ENCODE data around the gene SEMA3F.

The SEMA3F gene

GRCh38 chr3:50155891-50156290, 767 bp downstream of the SEMA3F start:
- no peak for DNase-seq (ENCODE audit: low spot score)

- peak; percentile 79 for DNase-seq (ENCODE audit: low spot score)
These were observed 1.7 kb downstream of the SEMA3F start for GRCh38 chr3:50156549-50157493.

GRCh38 chr3:50157827-50158529, 2.9 kb downstream of the SEMA3F start:
- DNase-seq (ENCODE audit: low spot score): no peak

GRCh38 chr3:50158530-50159146, 3.5 kb downstream of the SEMA3F start:
- no peak for DNase-seq (ENCODE audit: low spot score)

DNA sequence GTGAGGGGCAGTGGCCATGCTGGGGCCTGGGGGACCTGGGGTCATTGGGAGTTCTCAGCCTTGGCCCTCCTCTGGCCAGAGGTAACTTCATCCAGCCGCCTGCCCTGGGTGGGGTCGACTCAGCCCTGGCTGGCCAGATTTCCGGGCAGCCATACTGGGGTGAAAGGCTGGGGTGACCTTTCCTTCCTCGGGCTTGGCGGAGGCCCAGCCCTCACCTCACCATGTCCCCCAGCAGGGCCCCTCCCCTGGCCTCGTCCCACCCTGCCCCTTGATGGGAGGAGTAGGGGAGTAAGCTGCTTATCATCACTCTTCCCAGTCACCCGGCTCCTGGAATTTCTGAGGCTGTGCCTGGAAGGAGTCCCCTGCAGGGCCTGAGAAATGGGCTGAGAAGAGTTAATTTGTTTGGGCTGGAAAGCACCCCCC, 5.4 kb downstream of the SEMA3F start:
- no peak for DNase-seq (ENCODE audit: low spot score)

DNA sequence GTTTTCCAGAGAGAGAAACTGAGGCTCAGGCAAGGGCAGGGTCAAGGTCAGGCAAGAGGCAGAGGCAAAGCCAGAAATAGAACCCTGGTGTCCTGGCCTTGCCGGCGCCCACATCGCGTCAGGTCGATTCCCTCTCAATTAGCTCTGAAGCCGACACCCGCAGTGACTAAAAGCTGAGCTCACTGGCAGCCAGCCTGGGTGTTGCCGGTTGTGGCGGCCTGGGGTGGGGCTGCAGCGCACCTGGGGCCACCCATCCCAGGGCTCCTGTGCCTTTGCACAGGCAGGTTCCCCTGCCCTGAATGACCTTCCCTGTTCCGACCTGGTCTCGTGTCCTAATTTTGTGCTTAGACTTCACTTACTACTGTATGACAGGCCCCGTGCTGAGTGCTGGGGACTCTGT, 6.2 kb downstream of the SEMA3F start:
- DNase-seq (ENCODE audit: low spot score): no peak

DNA sequence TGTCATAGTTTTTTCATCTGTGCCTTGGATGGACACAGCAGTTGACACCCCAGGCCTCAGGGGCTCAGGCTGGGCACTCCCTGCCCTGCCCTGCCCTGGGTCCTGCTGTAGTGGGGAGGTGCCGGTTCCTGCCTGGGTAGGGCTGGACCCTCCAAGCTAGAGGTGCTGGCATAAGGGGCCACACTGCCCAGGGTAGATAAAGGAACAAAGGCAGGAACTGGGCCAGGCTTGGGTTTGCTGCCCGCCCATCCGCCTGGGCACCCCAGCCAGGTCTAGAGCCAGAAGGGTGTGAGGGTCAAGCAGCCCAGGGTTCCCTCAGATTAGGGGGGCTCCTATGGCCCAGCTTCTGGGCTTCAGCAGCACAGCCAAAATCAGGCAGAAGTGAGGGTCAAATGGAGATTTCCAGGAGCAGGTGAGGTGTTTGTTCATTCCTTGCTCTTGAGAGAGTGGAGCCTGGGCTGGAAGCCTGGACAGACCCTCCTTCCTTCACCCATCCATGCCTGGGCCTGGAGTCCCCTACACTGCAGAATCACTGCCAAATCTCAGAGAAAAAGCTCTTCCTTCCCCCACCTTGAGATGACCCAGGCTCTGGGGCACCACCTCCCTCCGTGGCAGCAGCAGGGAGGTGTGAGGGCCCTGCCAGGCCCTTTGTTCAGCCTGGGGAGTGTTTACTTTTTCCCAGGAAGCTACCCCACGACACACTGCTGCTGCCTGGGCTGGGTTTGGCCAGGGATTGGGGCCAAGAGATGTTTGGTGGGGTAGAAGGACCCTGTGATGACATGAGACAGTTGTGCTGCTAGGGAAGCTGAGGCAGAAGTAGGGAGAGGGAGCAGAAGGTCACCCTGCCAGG, 7.1 kb downstream of the SEMA3F start:
- no peak for DNase-seq (ENCODE audit: low spot score)

DNA sequence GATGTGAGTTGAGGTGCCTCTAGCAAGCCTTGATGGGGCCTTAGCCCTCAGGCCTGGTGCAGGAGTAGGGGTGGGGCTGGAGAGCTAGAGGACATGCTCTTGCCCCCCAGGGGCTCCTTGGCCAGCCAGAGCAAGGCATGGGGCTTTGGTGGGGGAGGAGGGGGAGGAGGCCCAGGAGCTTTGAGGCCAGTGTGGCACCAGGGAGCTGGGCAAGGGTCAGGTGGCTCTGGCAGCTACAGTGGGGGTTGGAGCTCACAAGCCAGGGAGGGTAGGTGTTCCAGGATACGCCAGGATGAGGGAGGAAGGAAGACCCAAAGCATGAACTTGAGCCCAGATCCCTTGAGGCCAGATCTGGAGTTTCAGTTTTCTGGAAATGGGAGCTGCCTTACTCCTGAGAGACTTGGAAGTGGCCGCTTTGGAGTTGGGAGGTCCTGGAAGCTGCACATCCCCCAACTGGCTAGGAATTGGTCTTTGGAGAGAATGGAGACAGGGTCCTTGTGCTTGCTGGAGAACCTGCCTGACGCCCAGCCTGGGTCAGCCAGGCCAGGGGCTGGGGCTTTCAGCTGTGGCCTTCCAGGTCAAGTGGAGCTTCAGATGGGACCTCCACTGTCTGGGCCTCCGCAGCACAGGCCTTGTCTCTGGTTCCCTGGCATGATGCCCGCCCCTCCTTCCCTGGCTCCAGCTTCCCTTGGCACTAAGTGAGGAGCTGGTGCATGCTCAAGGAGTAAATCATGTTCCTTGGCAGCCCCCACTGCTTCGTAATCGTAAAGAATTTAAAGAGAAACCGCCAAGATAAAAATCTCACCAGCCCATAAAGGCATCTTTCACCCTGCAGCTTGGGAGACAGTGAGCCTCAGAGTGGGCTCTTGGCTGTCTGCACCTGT, 8.7 kb downstream of the SEMA3F start:
- no peak for DNase-seq (ENCODE audit: low spot score)

GRCh38 chr3:50164481-50164880, 9.4 kb downstream of the SEMA3F start:
- DNase-seq (ENCODE audit: low spot score): no peak

- DNase-seq (ENCODE audit: low spot score): no peak
These were observed 10.1 kb downstream of the SEMA3F start for GRCh38 chr3:50164984-50165909.

DNA sequence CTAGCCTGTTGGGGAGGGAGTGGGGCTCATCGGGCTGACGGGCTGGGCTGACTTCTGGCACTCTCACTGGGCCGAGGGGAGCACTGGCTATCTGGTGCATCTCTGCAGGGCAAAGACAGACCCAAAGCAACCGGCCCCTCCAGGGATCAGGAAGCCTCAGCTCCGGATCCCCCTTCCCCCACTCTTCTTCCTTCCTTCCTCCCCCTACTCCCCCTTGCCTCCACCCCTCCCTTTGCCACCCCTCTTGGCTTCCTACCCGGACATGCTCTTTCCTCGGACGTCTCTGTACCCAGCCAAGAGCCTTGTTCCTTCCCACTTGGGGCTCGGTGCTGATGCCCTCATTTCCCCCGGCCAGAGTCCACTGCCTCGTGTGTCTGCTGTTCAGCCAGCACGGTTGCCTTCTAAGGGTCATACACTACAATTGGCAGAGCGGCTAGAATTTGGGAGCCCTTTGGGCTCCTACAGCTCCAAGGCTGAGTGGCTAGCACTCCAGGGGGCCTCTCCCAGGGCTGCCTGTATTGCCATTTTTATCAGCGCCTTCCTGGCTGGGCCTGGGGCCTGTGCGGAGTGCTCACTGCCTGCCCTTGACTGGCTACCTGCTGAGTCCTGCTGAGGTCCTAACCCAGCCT, 10.9 kb downstream of the SEMA3F start:
- no peak for DNase-seq (ENCODE audit: low spot score)

DNA sequence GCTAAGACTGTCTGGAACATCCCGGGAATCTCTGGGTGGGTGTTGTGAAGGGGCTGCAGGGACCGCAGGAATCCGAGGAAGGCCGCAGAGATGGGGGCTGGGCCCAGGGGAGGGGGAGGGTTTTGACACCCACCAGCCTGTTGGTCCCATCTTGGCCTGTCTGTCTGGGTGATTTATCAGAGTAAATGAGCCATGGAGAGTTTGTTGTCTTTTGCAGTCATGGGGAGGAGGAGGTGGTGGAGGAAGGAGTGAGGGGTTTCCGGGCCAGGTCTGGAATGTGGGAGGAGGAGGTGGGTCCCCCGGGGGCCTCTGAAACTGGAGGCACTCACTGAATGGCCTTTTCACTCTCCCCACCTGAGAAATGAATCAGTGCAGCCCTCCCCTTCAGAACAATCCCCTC, 11.5 kb downstream of the SEMA3F start:
- no peak for DNase-seq (ENCODE audit: low spot score)

GRCh38 chr3:50167069-50167840, 12.1 kb downstream of the SEMA3F start:
- no peak for DNase-seq (ENCODE audit: low spot score)

DNA sequence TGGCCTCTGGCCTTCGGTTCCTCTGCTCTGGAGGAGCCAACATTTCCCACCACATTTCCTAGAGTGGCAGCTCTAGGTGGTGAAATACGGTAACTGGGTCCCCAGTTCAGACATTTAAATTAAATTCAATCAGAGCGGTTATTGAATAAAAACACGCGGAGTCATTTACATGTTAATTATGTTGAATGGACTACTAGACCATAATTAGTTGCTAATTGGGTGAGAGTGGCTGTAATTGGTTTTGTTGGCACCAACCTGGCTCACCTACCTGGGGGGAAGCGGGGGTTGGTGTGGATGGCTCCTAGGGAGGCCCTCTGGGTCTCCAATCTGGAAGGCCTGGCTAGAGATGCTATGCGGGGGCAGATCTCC, 12.7 kb downstream of the SEMA3F start:
- no peak for DNase-seq (ENCODE audit: low spot score)

DNA sequence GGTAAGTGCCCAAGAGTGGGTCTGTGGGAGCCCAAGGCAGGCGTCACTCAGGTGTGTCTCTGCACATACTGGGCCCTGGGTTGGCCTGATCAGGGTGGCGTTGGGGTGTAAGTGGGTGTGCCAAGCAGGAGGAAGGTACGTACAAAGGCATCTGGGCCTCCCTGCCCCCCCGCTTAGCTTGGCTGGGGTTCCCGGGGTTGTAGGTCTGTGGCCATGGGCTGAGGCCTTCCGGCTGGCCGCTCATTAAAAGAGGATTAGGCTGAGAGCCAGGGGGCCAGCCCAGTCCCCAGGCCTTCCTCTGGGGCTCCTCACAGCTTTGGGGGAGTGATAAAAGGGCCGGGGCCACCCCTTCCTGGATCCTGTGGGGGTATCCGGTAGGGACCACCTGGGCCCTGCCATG, 13.3 kb downstream of the SEMA3F start:
- DNase-seq (ENCODE audit: low spot score): no peak

GRCh38 chr3:50168791-50169190, 13.7 kb downstream of the SEMA3F start:
- DNase-seq (ENCODE audit: low spot score): no peak

GRCh38 chr3:50169232-50169832, 14.2 kb downstream of the SEMA3F start:
- DNase-seq (ENCODE audit: low spot score): no peak

- DNase-seq (ENCODE audit: low spot score): no peak
These were observed 14.7 kb downstream of the SEMA3F start for GRCh38 chr3:50169858-50170257.
